Prostate gland (tissue), 2 donors: ENCODE measurements around the gene TIRAP.

Experiments
- CTCF ChIP-seq, 4 experiments: fragments of 200-600 bp in 2 of 4; fragments of 450-650 bp in 2 of 4; sonication (generic) in 2 of 4; IDR thresholded peaks; 1 replicate in 3 of 4; 2 replicates in 1 of 4; pipeline ENCODE4 v1.5.1; 2016 to 2019; ENCODE audit warnings: antibody characterized with exemption in 4 of 4, mild to moderate bottlenecking in 2 of 4, moderate library complexity in 2 of 4
- POLR2A ChIP-seq: fragments of 450-650 bp; IDR thresholded peaks from one replicate; pipeline ENCODE4 v1.6.1; 2016; ENCODE audit warnings: antibody characterized with exemption, mild to moderate bottlenecking

GRCh38 chr11:126246636-126247035 is 36.3 kb upstream of the TIRAP start:
- TF ChIP-seq CTCF (IDR thresholded peaks at IDR 0.05) (no peak), POLR2A (no peak)
